ENCODE measurements around the gene BAK1. TPM values are rescaled to one million over a fixed set of nuclear protein-coding genes. Genes with fewer than 3 reads are reported as not detected.

Gene BAK1
- total RNA-seq, 1 donor from 2014 or later, result 18.6 TPM

DNA sequence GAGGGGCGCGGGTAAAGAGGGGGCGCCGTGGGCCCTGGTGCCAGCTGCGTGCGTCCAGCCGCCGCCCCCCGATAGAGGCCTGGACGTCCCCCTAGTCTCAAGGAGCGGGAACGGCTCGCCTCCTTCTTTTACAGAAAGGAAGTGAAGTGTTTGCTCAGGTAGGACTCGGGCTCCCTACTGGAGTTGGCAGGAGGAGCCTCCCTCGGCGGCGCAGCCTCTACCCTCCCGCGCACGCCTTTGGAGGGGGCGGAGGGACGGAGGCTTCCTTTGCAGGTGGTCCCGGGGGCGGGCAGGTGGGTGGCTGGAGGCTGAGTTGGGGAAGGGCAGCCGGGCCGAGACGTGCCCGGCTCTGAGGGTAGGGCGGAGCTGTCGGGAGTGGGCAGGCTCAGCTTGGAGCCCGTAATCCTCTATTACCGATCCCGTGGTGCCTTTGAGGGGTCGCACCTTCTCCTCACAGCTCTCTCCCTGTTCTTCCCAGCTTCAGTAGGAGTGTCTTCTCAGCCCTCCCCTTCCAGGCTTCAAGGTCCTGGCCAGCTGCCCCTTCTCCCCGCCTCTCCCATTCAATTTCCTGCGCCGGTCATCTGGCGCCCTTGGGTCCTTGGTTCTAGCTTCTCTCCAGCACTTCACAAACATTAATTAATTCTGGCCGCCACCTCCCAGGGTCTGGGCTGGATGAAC is 41.8 kb upstream of the BAK1 start:
- peak overlapping the region; percentile 94 for H3K4me3 ChIP-seq (ENCODE audit: low read depth, low read length)
- TF ChIP-seq, protein P1, sequence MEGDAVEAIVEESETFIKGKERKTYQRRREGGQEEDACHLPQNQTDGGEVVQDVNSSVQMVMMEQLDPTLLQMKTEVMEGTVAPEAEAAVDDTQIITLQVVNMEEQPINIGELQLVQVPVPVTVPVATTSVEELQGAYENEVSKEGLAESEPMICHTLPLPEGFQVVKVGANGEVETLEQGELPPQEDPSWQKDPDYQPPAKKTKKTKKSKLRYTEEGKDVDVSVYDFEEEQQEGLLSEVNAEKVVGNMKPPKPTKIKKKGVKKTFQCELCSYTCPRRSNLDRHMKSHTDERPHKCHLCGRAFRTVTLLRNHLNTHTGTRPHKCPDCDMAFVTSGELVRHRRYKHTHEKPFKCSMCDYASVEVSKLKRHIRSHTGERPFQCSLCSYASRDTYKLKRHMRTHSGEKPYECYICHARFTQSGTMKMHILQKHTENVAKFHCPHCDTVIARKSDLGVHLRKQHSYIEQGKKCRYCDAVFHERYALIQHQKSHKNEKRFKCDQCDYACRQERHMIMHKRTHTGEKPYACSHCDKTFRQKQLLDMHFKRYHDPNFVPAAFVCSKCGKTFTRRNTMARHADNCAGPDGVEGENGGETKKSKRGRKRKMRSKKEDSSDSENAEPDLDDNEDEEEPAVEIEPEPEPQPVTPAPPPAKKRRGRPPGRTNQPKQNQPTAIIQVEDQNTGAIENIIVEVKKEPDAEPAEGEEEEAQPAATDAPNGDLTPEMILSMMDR (conservative IDR thresholded peaks at IDR 0.05; ENCODE audit: low read depth, low read length), result no peak
- DNase-seq (ENCODE audit: low read depth), result no peak

DNA sequence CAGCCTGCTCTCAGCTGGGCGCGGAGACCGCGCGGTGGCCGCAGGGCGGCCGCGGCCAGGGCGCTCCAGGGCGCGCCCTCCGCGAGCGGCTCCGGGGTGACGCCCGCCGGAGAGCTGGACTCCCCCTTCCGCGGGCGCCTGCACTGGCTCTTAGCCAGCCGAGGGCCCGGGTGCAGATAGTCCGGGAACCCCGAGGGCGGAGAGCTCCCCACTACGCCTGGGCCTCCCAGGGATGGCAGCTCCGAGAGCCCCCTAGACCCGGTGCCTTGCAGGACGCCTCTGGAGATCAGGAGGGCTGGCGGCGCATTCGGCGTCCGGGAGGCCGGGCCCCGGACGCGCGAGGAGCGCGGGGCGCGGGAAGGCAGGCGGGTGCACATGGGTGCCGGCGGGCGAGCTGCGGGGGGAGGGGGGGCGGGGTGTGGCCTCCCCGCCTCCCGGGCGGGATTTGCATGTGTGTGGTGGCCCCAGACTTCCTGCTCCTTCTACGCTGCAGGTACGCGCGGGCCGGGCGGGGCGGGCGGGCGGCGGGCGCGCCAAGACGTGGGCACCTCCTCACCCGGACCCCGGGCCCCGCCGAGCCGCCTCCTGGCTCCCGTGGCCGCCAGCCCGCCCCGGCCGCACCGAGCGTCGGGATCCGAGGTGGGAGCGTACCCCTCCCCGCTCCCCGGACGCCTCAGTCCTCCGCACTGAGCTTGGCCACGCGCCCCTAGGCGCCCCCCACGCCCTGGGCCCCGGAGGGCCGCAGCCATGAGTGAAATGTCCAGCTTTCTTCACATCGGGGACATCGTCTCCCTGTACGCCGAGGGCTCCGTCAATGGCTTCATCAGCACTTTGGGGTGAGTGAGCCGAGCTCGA is 41.0 kb upstream of the BAK1 start, which contains the start of gene ITPR3:
TSS of gene ITPR3 (plus strand) at position 467 of the 855 bp plus-strand sequence. CDS start at position 748, 281 bp downstream.
- DNase-seq (ENCODE audit: low read depth), result no peak
- peak within 1 kb of the TSS; percentile 94 for H3K4me3 ChIP-seq (ENCODE audit: low read depth, low read length)
- TF ChIP-seq, protein P1 (conservative IDR thresholded peaks at IDR 0.05; ENCODE audit: low read depth, low read length), result no peak

DNA sequence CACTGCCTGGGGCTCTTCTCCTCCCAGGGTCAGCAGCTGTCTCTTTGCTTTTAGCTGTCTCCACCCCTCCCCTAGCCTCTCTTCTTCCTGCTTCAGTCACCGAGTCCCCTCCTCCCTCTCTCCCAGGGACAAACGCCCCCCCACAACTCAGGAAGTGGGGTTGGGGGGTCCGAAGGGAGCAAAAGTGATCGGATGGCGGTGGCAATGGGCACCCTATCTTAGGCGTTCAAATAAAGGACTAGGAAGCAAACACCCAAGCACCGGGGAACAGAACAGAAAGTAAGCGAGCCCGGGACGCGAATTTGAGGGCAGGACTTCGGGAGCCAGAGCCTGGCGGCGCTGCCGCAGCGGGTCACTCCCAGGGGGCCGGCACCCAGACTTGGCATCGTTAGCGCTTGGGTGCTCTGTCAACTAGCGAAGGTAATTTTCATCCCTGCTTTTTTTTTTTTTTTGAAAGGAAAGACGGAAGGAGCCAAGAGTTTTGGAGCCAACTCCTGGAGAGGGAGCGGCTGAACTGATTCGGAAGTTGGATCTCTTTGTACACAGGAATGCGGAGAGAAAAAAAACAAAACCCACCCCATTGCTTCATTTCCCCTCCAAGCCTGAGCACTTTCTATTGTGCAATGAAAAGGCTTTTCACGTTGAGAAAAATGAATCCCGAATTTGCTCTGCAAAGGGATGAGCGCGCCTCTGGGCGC is 40.2 kb upstream of the BAK1 start:
- DNase-seq (ENCODE audit: low read depth), result no peak
- H3K4me3 ChIP-seq (ENCODE audit: low read depth, low read length), result peak overlapping the region; percentile 94
- TF ChIP-seq, protein P1 (conservative IDR thresholded peaks at IDR 0.05; ENCODE audit: low read depth, low read length), result no peak

DNA sequence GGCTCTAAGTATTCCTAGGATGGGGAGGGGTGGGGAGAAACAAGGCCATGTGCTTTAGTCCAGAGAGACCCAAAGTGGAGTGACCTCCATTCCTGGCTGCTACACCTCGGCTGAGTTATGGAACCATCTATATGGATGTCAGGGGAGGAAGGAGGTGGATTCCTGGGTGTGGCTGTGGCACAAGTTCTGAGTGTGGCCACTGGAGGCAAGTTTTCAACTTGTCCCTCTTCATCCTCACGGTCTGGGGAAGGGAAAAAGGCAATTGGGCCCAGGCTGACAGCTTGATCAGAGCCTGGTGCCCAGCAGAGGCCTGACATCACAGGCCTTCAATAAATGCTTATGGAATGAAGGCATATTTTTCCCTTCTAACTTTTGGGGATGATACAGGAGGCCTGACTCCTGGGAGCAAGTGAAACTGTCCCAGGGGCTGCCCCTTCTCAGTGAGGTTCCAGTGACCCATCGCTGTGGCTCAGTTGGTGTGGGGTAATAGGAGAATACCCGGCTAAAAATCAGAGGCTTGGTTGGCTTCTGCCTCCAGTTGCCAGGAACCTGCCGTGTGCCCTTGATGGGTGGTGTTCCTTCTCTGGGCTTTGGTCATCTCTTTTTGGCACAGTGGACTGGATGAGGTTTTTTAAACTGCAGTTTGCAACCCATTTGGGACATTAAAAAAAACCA is 39.2 kb upstream of the BAK1 start:
- TF ChIP-seq, protein P1 (conservative IDR thresholded peaks at IDR 0.05; ENCODE audit: low read depth, low read length), result no peak
- no peak for DNase-seq (ENCODE audit: low read depth)
- no peak overlapping the region for H3K4me3 ChIP-seq (ENCODE audit: low read depth, low read length)

DNA sequence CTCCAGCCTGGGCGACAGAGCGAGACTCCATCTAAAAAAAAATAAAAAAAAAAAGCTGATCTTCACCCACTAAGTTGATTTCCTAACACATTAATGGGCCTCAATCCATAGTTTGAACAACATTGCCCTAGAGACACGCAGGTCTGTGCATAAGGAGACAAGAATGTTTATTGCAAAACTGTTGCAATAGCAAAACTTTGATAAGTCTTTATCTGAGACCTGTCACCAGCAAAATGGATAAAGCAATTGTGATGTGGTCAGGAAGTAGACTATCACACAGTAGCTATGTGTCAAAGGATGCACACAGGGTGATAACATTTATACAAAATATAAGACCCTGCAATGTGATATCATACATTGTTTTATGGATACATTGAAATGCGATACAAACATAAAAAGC is 36.8 kb upstream of the BAK1 start:
- DNase-seq (ENCODE audit: low read depth), result no peak
- H3K4me3 ChIP-seq (ENCODE audit: low read depth, low read length), result no peak overlapping the region
- TF ChIP-seq, protein P1 (conservative IDR thresholded peaks at IDR 0.05; ENCODE audit: low read depth, low read length), result no peak

DNA sequence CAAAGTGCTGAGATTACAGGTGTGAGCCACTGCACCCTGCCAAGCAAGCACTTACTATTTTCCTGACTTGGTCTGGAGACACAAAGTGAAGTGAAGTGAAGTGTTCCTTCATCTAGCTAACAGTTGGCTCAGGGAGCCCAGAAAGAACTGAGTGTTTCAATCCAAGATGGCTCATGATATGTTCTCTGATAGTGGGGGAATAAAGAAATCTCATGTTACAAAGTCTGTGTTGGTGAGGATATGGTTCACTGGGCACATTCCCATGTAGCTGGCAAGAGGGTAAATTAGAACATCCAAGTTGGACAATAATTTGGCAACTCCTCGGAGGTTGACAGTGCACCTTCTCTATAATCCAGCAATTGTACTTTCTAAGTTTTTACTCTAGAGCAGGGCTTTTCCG is 36.0 kb upstream of the BAK1 start:
- DNase-seq (ENCODE audit: low read depth), result no peak
- no peak overlapping the region for H3K4me3 ChIP-seq (ENCODE audit: low read depth, low read length)
- TF ChIP-seq, protein P1 (conservative IDR thresholded peaks at IDR 0.05; ENCODE audit: low read depth, low read length), result no peak

Measured in epithelial cell of proximal tubule (primary cell).